Natural killer cell (primary cell): ENCODE data around the gene NTPCR. TPM values are rescaled to one million over a fixed set of nuclear protein-coding genes. Genes with fewer than 3 reads are reported as not detected.

Experiments used
- ATAC-seq, 3 donors: fragments of 150-1000 bp in 2 of 3; fragments of 200-7000 bp in 1 of 3; cut with Tn5 transposase; 1 replicate in 1 of 3; 2 replicates in 2 of 3; pipeline ENCODE4 v1.10.0; 2021; ENCODE audit warnings: mild to moderate bottlenecking in 2 of 3, moderate library complexity in 2 of 3
- DNase-seq, 2 donors: peaks; one replicate each; pipeline versions ENCODE4 v3.0.0 to v3.0.0-alpha.2; 2013 to 2021; ENCODE audit warnings: mixed read lengths in 1 of 2
- H3K27ac ChIP-seq: one replicate; pipeline ENCODE4 v1.5.1; 2013; ENCODE audit warnings: mild to moderate bottlenecking, low read length
- H3K27me3 ChIP-seq: one replicate; pipeline ENCODE4 v1.6.1; 2013; ENCODE audit warnings: low read length; ENCODE audit not compliant: control insufficient read depth, insufficient read depth
- H3K36me3 ChIP-seq: one replicate; pipeline ENCODE4 v1.6.1; 2013; ENCODE audit warnings: low read length; ENCODE audit not compliant: control insufficient read depth, insufficient read depth
- H3K4me1 ChIP-seq: one replicate; pipeline ENCODE4 v1.6.1; 2013; ENCODE audit warnings: low read length; ENCODE audit not compliant: control insufficient read depth, insufficient read depth
- H3K4me3 ChIP-seq: one replicate; pipeline ENCODE4 v1.5.1; 2013; ENCODE audit warnings: low read length
- H3K9me3 ChIP-seq: one replicate; pipeline ENCODE4 v1.6.1; 2013; ENCODE audit warnings: low read length; ENCODE audit not compliant: control insufficient read depth, insufficient read depth
- H3K27ac Mint-ChIP-seq, 2 donors: one replicate each; pipeline ENCODE4 v1.8.0; 2022; ENCODE audit warnings: mild to moderate bottlenecking in 2 of 2, mixed read lengths in 2 of 2, moderate library complexity in 1 of 2
- H3K27me3 Mint-ChIP-seq, 2 donors: one replicate each; pipeline ENCODE4 v1.8.0; 2022; ENCODE audit warnings: low read depth in 2 of 2, mixed read lengths in 2 of 2
- H3K36me3 Mint-ChIP-seq: one replicate; pipeline ENCODE4 v1.8.0; 2022; ENCODE audit warnings: mixed read lengths
- H3K4me1 Mint-ChIP-seq, 2 donors: one replicate each; pipeline ENCODE4 v1.8.0; 2022; ENCODE audit warnings: mixed read lengths in 2 of 2
- H3K4me3 Mint-ChIP-seq: one replicate; pipeline ENCODE4 v1.8.0; 2022; ENCODE audit warnings: mild to moderate bottlenecking, moderate library complexity, mixed read lengths
- H3K9me3 Mint-ChIP-seq, 2 donors: one replicate each; pipeline ENCODE4 v1.8.0; 2022; ENCODE audit warnings: mixed read lengths in 2 of 2
- WGBS: methylation state at CpG from one replicate; pipeline ENCODE4 v1.1.7; 2013; ENCODE audit warnings: missing lambda C conversion rate; ENCODE audit not compliant: insufficient coverage; 5-methylcytosine and 5-hydroxymethylcytosine counted together
- intact Hi-C: fragments of 100-400 bp; cut with micrococcal nuclease; formaldehyde crosslinking; loops from one replicate; pipeline ENCODE4 v1.14.2; 2022
- total RNA-seq, 4 donors: library from RNA; stranded (reverse); fragments of 120-200 nt in 1 of 4; gene quantifications; one replicate each; pipeline versions ENCODE4 v1.2.3 to v1.2.4, GENCODE V29; 2013 to 2022
- TF ChIP-seq, protein P1 (sequence below): fragments of 200-600 bp; IDR thresholded peaks from one replicate; pipeline ENCODE4 v1.8.0; 2022; ENCODE audit warnings: antibody characterized with exemption

Gene NTPCR
- 10 to 100 TPM; 12.9 to 25.7 (median 17.4) TPM for total RNA-seq
- 18.4 TPM for total RNA-seq (2013)

DNA sequence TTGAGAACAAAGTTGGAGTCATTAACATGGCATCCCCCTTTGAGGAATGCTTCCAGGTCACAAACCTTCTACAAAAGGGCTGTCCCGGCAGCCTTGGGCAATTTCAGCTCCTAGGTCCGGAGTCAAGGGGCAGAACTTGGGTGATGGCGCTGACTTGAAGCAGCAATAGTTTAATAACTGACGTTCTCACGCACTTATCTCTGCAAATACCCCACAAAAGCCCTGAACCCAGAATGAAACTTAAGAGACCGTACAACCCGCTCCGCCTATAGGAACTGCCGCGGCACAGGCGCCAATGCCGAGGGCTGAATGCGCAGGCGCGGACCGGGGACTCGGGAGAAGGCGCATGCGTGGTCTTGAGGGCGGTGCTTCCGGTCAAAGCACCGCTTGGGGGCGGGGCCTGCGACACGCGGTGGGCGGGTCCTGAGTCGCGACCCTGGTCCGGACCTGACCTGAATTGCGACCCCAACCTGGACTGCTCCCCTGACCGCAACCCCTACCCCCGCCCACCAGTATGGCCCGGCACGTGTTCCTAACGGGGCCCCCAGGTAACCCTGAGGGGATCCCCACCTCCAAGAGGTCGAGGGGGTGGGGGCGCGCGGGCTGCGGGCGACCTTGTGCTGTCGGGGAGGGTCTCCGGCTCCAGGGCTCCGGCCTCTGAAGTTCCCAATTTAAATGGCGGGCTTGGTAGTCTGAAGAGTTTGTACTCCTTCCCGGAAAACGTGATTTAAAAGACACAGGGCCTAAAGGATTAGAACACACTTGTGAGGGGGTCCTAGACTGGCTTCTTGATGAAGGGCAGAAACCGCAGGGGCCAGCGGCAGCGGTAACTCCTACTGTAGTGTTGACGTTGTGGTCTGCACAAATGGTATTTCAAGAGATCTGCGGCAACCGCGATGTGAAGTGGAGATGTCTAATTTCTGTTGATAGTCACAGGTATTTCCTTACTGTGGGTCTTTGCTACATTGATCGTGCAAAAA lies at the start of gene NTPCR:
TSS of gene NTPCR (plus strand) at position 415 of the 980 bp plus-strand sequence. CDS start at position 515, 100 bp downstream.
- peaks cover 19% of the 10 kb centered on the region for H3K4me1 ChIP-seq
- Mint-ChIP-seq H3K27me3 (no peaks in the 10 kb centered on the region), H3K36me3 (no peaks in the 10 kb centered on the region), H3K4me3 (peak within 1 kb of the TSS; percentile 93), H3K9me3 (no peaks in the 10 kb centered on the region), H3K4me1 (peaks cover 39 to 47% of the 10 kb centered on the region in 2 donors), H3K27ac (peak within 1 kb of the TSS; percentile 90 to 94)
- WGBS: under 1% methylated on average over 55 of the region's 56 CpGs
- intact Hi-C loops: loop anchor here (1.0 to 2.0 kb wide), 2 partner anchors 145 to 316 kb away; partner anchors contain the start of gene MAP10
- peak; percentile 94 to 97 for DNase-seq
- TF ChIP-seq, protein P1, sequence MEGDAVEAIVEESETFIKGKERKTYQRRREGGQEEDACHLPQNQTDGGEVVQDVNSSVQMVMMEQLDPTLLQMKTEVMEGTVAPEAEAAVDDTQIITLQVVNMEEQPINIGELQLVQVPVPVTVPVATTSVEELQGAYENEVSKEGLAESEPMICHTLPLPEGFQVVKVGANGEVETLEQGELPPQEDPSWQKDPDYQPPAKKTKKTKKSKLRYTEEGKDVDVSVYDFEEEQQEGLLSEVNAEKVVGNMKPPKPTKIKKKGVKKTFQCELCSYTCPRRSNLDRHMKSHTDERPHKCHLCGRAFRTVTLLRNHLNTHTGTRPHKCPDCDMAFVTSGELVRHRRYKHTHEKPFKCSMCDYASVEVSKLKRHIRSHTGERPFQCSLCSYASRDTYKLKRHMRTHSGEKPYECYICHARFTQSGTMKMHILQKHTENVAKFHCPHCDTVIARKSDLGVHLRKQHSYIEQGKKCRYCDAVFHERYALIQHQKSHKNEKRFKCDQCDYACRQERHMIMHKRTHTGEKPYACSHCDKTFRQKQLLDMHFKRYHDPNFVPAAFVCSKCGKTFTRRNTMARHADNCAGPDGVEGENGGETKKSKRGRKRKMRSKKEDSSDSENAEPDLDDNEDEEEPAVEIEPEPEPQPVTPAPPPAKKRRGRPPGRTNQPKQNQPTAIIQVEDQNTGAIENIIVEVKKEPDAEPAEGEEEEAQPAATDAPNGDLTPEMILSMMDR: no peak
- H3K4me3 ChIP-seq: peak within 1 kb of the TSS; percentile 68
- no peaks in the 10 kb centered on the region for H3K9me3 ChIP-seq
- no peaks in the 10 kb centered on the region for H3K36me3 ChIP-seq
- peak within 1 kb of the TSS; percentile 60 for H3K27ac ChIP-seq
- peak; percentile 86 to 88 (median 87) for ATAC-seq
- no peaks in the 10 kb centered on the region for H3K27me3 ChIP-seq

DNA sequence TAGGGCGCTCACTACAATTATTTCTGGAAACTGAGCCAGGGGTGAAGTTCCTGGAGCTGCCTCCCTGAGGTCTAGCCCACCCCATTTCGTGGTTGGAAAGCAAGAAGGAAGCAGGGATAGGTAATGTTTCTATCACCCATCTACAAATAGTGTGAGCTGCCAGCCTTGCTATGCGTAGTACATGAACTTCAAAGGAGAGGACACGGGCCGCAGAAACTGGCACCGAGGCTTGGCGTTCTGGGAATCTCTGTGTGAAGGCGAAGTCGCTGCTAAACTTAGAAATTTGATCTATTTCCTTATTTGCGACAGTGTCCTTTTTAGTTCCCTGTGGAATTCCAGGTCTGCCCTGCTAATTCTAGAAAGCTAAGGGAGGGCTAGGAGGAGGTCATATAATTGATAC lies 49.6 kb upstream of the NTPCR start:
- Histone ChIP-seq H3K4me1 (no peaks in the 10 kb centered on the region), H3K9me3 (no peaks in the 10 kb centered on the region), H3K27ac (no peak overlapping the region), H3K27me3 (no peaks in the 10 kb centered on the region), H3K4me3 (no peak overlapping the region), H3K36me3 (no peaks in the 10 kb centered on the region)
- Mint-ChIP-seq H3K36me3 (no peaks in the 10 kb centered on the region), H3K27me3 (peaks cover 0 to 3% of the 10 kb centered on the region in 2 donors), H3K4me1 (no peaks in the 10 kb centered on the region), H3K27ac (no peak overlapping the region), H3K9me3 (no peaks in the 10 kb centered on the region), H3K4me3 (no peak overlapping the region)
- TF ChIP-seq, protein P1: no peak
- DNase-seq (no peak), ATAC-seq (no peak)
- WGBS: 92% methylated on average over 10 of the region's 10 CpGs
- intact Hi-C loops: no loop called here

DNA sequence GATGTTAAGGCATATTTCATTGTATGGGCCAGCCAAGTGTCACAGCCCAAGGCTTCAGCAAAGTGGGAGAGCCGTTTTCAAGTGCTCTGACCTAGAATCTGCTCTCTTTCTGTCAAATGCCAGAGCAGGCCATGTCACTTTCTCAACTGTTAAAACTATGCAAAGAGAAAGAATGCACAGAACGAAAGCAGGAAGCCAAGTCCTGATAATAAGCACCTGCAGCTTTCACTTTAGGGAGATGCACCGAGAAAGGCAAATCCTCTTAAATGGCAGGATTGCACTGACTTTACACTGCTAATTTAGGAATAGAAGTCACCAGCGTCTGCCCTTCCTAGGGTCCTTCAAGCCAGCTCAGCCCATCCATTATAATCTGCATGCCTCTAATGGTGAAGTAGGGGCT lies 49.2 kb upstream of the NTPCR start:
- no peaks in the 10 kb centered on the region for H3K9me3 ChIP-seq
- H3K27ac ChIP-seq: no peak overlapping the region
- Mint-ChIP-seq H3K9me3 (no peaks in the 10 kb centered on the region), H3K4me3 (no peak overlapping the region), H3K36me3 (no peaks in the 10 kb centered on the region), H3K27me3 (peaks cover 2 to 4% of the 10 kb centered on the region in 2 donors), H3K27ac (no peak overlapping the region), H3K4me1 (no peaks in the 10 kb centered on the region)
- H3K27me3 ChIP-seq: no peaks in the 10 kb centered on the region
- intact Hi-C loops: no loop called here
- TF ChIP-seq, protein P1: no peak
- ATAC-seq (no peak), DNase-seq (peak in 1 of 2 donors; percentile 13)
- no peaks in the 10 kb centered on the region for H3K4me1 ChIP-seq
- H3K36me3 ChIP-seq: no peaks in the 10 kb centered on the region
- no peak overlapping the region for H3K4me3 ChIP-seq
- 77% methylated on average over 4 of the region's 4 CpGs for WGBS
